NCI-H2107 (cell line): ENCODE measurements around the gene MED12L.

ENCODE experiments used
- DNase-seq: peaks from one replicate; lab custom pipeline; 2025; lab: John Stamatoyannopoulos, UW

The MED12L gene

GRCh38 chr3:151462278-151462780, 376.9 kb downstream of the MED12L start:
- DNase-seq = no peak

GRCh38 chr3:151462991-151463390, 377.5 kb downstream of the MED12L start:
- no peak for DNase-seq

GRCh38 chr3:151467069-151467468, 381.6 kb downstream of the MED12L start:
- no peak for DNase-seq

- DNase-seq = peak; percentile 47
These were observed 382.9 kb downstream of the MED12L start for GRCh38 chr3:151468284-151468917.

- DNase-seq = no peak
These were observed 391.0 kb downstream of the MED12L start for GRCh38 chr3:151476344-151477018.

GRCh38 chr3:151477591-151478334, 392.3 kb downstream of the MED12L start:
- no peak for DNase-seq

- DNase-seq = no peak
These were observed 392.9 kb downstream of the MED12L start for GRCh38 chr3:151478335-151478697.

GRCh38 chr3:151479452-151479851, 394.0 kb downstream of the MED12L start:
- DNase-seq = no peak

GRCh38 chr3:151480492-151480891, 395.0 kb downstream of the MED12L start:
- DNase-seq = no peak

- DNase-seq = no peak
These were observed 398.0 kb downstream of the MED12L start for GRCh38 chr3:151483488-151483887.

- no peak for DNase-seq
These were observed 398.6 kb downstream of the MED12L start for GRCh38 chr3:151483961-151484520.
